ENCODE data around the gene GRIA2. TPM values are rescaled to one million over a fixed set of nuclear protein-coding genes. Genes with fewer than 3 reads are reported as not detected.

Gene GRIA2
- total RNA-seq, 2 donors from 2014 or later = 12.4 to 27.6 TPM

DNA sequence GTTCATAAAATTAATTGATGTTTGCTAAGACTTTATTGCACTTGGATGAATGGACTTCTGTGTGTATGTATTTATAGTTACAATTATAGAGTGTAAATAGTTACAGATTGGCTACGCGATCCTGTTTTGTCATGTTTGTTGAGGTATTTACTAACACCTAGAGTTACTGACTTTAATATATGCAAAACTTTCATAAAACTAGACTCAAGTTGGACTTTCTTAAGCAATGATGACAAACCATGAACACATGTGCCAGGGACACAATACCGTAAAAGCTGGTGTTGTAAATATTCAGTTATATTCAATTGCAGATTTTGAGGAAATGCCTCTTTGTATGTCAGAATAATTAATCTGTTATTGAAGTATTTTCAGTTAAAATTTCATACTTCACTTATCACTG, 6.1 kb downstream of the GRIA2 start:
- Histone ChIP-seq H3K27me3 (replicated peaks; ENCODE audit: insufficient read depth) (no peaks in the 10 kb centered on the region), H3K4me1 (ENCODE audit: control insufficient read depth in 1 of 2, low read depth in 2 of 2) (peaks cover 0 to 19% of the 10 kb centered on the region in 2 donors), H3K27ac (peak overlapping the region in 1 of 2 donors; percentile 88), H3K9me3 (no peaks in the 10 kb centered on the region), H3K36me3 (no peaks in the 10 kb centered on the region), H3K4me3 (peak overlapping the region; percentile 41)
- TF ChIP-seq, protein P1, sequence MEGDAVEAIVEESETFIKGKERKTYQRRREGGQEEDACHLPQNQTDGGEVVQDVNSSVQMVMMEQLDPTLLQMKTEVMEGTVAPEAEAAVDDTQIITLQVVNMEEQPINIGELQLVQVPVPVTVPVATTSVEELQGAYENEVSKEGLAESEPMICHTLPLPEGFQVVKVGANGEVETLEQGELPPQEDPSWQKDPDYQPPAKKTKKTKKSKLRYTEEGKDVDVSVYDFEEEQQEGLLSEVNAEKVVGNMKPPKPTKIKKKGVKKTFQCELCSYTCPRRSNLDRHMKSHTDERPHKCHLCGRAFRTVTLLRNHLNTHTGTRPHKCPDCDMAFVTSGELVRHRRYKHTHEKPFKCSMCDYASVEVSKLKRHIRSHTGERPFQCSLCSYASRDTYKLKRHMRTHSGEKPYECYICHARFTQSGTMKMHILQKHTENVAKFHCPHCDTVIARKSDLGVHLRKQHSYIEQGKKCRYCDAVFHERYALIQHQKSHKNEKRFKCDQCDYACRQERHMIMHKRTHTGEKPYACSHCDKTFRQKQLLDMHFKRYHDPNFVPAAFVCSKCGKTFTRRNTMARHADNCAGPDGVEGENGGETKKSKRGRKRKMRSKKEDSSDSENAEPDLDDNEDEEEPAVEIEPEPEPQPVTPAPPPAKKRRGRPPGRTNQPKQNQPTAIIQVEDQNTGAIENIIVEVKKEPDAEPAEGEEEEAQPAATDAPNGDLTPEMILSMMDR (IDR thresholded peaks at IDR 0.05) = no peak
- DNase-seq (ENCODE audit: low spot score) (no peak), ATAC-seq (ENCODE audit: insufficient number of reproducible peaks, low FRiP score, low read depth) (no peak)

DNA sequence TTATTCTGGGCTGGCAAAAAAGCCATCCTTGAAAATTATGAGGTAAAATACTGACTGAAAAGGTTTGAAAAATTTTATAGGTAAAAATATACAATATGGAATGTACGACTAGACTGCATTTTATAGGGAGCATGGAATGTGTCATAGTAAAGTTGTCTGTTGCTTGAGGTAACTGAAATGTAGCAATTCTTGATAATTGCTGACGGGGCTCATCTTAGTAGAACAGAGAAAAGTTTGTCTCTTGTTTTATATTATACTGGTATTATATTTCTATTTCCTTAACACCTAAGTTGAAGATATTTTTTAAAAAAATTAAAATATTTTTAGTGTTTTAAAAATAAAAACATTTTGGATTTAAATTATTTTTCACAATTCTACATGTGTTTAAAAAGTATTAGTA, 11.0 kb downstream of the GRIA2 start:
- DNase-seq (ENCODE audit: low spot score) = no peak
- H3K36me3 ChIP-seq = no peaks in the 10 kb centered on the region
- no peaks in the 10 kb centered on the region for H3K27me3 ChIP-seq (replicated peaks; ENCODE audit: insufficient read depth)
- H3K27ac ChIP-seq = no peak overlapping the region
- H3K9me3 ChIP-seq = no peaks in the 10 kb centered on the region
- no peak overlapping the region for H3K4me3 ChIP-seq
- TF ChIP-seq, protein P1 (IDR thresholded peaks at IDR 0.05) = no peak
- peaks cover 0 to 6% of the 10 kb centered on the region in 2 donors for H3K4me1 ChIP-seq (ENCODE audit: control insufficient read depth in 1 of 2, low read depth in 2 of 2)
- ATAC-seq (ENCODE audit: insufficient number of reproducible peaks, low FRiP score, low read depth) = no peak

DNA sequence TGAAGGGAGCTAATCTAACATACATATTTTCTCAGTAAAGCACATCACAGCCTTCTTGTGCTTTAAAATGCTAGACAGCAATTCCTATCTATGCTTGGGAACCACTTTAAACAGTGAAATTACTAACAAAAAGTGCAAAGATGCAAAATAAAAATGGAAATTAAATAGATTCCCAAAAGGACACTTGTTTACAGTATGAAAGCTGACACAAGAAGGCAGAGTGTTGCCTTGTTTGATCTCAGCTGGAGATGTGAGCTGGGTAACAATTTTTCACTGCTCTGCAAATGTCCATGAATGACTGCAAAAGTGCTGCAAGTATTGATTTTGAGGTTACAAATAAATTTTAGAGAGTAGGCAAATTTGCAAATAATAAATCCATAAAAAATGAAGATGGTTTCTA, 22.3 kb downstream of the GRIA2 start:
- no peaks in the 10 kb centered on the region for H3K36me3 ChIP-seq
- no peak for DNase-seq (ENCODE audit: low spot score)
- H3K27ac ChIP-seq = peak overlapping the region in 1 of 2 donors; percentile 27
- H3K4me3 ChIP-seq = no peak overlapping the region
- TF ChIP-seq, protein P1 (IDR thresholded peaks at IDR 0.05) = no peak
- no peaks in the 10 kb centered on the region for H3K27me3 ChIP-seq (replicated peaks; ENCODE audit: insufficient read depth)
- no peaks in the 10 kb centered on the region for H3K9me3 ChIP-seq
- no peak for ATAC-seq (ENCODE audit: insufficient number of reproducible peaks, low FRiP score, low read depth)
- peaks cover 9 to 10% of the 10 kb centered on the region in 2 donors for H3K4me1 ChIP-seq (ENCODE audit: control insufficient read depth in 1 of 2, low read depth in 2 of 2)

DNA sequence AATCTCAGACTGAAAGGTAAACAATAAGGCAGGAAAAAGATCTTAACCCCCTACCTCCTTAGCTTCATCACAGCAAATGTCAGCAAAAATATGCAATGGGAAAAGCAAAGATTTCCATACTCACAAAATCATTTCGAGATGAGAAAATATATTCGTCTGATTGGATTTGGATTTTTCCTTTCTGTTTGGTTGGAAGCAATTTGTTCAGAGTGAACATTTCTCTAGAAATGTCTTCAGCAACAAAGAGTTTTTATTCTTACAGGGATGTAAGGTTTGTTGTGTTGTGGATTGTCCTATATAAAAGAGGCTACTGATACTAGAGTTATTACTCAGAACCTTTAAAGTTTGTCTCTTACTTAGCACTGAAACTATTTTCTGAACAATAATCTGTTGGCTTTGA, 23.8 kb downstream of the GRIA2 start:
- Histone ChIP-seq H3K36me3 (no peaks in the 10 kb centered on the region), H3K27ac (peak overlapping the region in 1 of 2 donors; percentile 27), H3K4me3 (peak overlapping the region; percentile 41), H3K27me3 (replicated peaks; ENCODE audit: insufficient read depth) (no peaks in the 10 kb centered on the region), H3K9me3 (no peaks in the 10 kb centered on the region), H3K4me1 (ENCODE audit: control insufficient read depth in 1 of 2, low read depth in 2 of 2) (peaks cover 9 to 10% of the 10 kb centered on the region in 2 donors)
- ATAC-seq (ENCODE audit: insufficient number of reproducible peaks, low FRiP score, low read depth) = no peak
- no peak for DNase-seq (ENCODE audit: low spot score)
- TF ChIP-seq, protein P1 (IDR thresholded peaks at IDR 0.05) = no peak

DNA sequence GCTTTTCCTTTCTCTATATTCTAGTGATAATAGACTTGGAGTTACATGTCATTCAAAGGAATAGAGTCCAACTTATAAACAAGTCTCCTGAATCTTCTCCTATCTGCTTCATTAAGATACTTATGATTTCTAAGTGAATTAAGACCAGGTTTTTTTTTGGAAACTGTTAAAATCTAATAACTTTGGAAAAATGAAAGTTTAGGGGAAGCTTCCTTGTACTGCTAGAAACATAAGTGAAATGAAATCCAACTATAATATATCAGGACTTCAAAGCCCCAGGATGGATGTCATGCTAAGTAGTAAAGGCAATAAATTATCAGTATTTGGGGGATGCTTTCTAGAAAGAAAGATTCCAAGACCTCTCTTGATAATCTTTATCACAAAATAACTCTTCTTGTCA, 24.8 kb downstream of the GRIA2 start:
- Histone ChIP-seq H3K27me3 (replicated peaks; ENCODE audit: insufficient read depth) (no peaks in the 10 kb centered on the region), H3K36me3 (no peaks in the 10 kb centered on the region), H3K9me3 (no peaks in the 10 kb centered on the region), H3K4me3 (peak overlapping the region; percentile 51), H3K4me1 (ENCODE audit: control insufficient read depth in 1 of 2, low read depth in 2 of 2) (peaks cover 9 to 10% of the 10 kb centered on the region in 2 donors), H3K27ac (peak overlapping the region in 1 of 2 donors; percentile 27)
- no peak for ATAC-seq (ENCODE audit: insufficient number of reproducible peaks, low FRiP score, low read depth)
- no peak for DNase-seq (ENCODE audit: low spot score)
- TF ChIP-seq, protein P1 (IDR thresholded peaks at IDR 0.05) = no peak

All from thoracic aorta (tissue), 2 donors.